GM19043 (cell line): Measurements from ENCODE around the gene TTC13.
A peak's percentile ranks its signal among the peaks of the same experiment; 100 is the strongest.
"Not testable (repeated sequence)": the region's sequence is repeated elsewhere in the genome, so short reads cannot be mapped to it uniquely, and the experiment has no call there.

Experiments
- ATAC-seq: cut with Tn5 transposase; IDR thresholded peaks from one replicate; pipeline ENCODE4 v1.9.1; 2021; ENCODE audit warnings: low read depth; ENCODE audit not compliant: unreplicated experiment

TTC13 gene

DNA sequence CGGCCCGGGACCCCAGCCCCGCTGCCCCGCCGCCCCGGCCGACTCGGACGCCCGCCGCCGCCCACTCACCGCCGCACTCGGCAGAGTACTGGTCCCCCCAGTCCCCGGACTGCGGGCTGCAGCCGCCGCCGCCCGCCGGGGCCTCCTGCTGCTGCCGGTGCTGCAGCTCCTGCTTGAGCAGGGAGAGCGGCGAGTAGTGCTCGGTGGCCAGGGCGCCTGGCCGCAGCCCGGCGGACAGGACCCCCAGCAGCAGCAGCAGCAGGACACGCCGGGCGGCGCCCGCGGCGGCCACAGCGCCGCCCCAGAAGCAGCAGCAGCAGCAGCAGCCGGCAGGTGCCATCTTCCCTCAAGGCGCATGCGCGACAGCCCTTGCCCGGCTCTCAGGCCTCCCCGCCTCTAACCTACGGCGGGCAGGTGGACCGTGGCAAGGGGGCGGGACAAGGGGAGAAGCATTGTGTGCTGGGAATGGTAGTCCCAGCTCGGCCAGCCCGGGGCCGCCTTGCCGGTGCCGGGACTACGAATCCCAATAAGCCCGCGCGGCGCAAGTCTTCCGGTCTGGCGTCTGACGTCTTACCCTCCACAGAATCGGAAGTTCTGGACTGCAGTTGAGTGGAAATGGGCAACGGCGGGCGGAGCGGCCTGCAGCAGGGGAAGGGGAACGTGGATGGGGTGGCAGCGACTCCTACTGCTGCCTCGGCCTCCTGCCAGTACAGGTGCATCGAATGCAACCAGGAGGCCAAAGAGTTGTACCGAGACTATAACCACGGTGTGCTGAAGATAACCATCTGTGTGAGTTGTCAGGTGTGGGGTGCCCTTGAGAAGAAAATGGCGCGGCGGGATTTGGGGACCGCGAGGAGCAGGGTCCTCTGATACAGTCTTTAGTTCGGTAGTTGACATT, at the start of gene TTC13, which contains the start of gene ARV1:
Gene TTC13, minus strand, starts transcription at position 371 of the 898 bp plus-strand sequence. Its CDS starts 31 bp downstream, at position 340.
Gene ARV1, plus strand, starts transcription at position 604 of the 898 bp plus-strand sequence. Its CDS starts 12 bp downstream, at position 616.
- ATAC-seq = peak; percentile 91

- no peak for ATAC-seq
Observed at GRCh38 chr1:231027971-231028370, 49.3 kb upstream of the TTC13 start.

DNA sequence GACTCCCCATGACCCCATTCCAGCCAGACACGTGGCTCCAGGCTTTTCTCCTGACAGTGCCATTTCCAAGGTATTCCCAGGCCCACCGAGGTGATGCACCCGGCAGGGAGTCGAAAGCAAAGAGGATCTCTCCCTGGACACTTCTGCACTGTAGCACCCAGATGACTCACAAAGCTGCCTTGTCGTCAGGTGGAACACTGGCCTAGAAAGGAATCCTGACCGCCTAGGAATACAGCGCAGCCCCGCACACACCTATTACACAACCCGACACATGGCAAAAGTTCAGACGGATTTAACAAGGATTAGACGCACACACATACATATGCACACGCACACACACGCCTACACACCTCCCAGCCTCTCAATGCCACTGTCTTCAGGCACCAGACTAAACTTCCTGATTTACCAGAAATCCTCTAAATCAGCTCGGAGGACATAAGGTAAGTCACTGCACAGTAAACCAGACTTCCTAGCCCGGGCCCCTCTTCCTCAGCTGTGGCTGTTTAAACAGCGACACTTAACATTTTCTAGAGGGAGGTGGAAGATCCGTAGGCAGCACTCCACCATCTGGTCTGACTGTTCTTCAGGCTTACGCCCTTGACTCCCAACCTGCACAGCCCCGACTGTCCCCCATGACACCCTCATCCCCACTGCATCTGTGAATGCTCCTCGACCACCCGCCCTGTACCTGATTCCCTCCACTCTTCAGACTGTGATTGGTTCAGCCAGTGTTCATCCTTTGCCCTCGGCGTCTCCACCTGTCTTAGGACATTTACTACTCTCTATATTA, 48.7 kb upstream of the TTC13 start:
- no peak for ATAC-seq

DNA sequence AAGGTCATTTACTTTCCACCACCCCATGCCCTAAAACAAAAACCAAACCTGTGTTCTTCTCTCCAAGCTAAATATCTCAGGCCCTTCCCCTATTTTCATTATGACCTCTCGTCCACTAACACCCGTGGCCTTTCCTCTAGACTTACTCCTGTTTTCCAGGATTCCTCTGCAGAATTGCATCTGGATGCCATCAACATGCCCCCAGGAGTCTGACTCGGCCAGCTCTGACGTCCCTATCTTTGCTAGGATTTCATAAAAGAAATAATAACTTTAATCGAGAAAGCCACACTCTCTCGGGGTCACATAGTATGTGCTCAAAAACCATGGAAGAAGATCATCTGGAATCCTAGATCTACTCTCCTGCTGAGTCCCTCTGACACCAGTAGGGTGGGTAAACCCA, 47.9 kb upstream of the TTC13 start:
- ATAC-seq = no peak

DNA sequence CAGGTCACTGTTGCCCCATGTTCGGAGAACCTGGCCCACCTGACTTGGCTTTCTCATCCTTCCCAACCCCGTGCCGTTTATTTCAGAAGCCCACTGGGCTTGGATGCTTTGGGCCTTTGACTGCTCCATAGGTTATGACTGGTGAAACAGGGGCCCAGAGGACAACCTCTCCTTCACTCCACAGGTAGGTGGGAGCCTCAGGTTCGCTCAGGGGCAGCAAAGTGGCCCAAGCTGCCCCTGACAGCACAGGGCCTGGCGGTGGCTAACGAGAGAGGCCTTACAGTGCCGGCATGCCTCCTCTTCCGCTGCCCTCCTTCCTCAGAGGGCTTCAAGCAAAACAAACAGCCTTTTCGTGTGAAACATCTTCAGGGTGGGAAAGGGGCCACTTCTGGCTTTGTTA, 44.5 kb upstream of the TTC13 start:
- no peak for ATAC-seq

DNA sequence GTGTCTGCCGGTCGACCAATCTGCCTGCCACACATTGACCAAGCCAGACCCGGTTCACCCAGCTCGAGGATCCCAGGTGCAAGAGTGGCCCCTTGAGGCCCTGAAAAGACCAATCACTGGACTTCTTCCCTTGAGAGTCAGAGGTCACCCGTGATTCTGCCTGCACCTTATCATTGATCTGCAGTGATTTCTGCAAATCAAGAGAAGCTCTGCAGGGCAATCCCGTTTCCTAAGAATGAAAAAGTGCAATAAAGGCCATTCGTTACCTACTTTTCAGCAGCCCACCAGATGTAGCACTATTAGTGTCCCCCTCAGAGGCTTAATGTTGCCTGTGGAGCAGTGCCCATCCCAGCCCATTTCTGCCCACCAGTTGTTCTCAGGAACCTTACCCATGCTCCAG, 43.9 kb upstream of the TTC13 start:
- not testable (repeated sequence) for ATAC-seq

DNA sequence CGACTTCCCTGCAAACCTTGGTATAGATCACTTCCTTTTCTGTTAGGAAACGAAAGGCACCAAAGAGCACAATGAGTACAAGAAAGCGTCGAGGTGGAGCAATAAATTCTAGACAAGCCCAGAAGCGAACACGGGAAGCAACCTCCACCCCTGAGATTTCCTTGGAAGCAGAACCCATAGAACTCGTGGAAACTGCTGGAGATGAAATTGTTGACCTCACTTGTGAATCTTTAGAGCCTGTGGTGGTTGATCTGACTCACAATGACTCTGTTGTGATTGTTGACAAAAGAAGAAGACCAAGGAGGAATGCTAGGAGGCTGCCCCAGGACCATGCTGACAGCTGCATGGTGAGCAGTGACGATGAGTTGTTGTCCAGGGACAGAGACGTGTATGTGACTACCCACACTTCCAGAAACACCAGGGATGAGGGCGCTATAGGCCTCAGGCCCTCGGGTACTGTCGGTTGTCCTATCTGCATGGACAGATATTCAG, 42.9 kb upstream of the TTC13 start:
- no peak for ATAC-seq

GRCh38 chr1:231020816-231021215, 42.2 kb upstream of the TTC13 start:
- no peak for ATAC-seq

- no peak for ATAC-seq
Observed at GRCh38 chr1:231020139-231020601, 41.5 kb upstream of the TTC13 start.

DNA sequence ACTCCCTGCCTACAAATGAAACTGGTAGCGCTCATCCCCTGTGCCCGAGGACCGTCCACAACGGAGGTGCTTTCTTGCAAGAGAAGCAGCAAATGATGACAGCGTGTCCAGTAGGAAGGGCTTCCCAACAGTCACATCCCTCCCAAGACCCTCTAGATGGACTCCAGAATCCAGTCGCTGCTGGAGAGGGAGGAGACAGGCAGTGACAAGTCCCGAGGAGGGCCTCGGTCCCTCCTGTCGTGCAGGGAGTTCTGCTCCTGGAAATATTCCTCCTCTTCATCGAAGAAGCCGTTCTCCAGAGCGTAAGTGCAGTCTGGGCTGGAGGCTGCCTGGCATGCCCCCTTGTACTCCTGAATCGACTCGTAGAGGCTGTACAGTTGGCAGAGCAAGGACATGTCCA, 41.0 kb upstream of the TTC13 start:
- ATAC-seq = no peak

- no peak for ATAC-seq
Observed at GRCh38 chr1:231016966-231017365, 38.3 kb upstream of the TTC13 start.

DNA sequence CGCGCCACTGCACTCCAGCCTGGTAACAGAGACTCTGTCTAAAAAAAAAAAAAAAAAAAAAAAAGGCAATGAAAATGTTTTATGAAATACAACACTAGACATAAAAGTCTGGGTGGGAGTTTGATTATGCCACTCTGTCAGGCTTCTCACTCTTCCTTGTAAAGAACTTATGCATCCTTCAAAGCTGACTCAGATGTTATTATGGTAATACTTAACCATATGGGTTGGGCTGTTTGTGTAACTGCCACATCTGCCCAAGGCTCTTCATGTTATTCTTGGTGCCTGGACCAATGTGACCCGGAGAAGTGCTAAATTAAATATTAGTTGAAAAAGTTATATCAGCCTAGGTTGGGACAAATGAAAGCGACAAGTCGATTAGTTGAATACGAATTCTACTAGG, 37.6 kb upstream of the TTC13 start:
- ATAC-seq = no peak

DNA sequence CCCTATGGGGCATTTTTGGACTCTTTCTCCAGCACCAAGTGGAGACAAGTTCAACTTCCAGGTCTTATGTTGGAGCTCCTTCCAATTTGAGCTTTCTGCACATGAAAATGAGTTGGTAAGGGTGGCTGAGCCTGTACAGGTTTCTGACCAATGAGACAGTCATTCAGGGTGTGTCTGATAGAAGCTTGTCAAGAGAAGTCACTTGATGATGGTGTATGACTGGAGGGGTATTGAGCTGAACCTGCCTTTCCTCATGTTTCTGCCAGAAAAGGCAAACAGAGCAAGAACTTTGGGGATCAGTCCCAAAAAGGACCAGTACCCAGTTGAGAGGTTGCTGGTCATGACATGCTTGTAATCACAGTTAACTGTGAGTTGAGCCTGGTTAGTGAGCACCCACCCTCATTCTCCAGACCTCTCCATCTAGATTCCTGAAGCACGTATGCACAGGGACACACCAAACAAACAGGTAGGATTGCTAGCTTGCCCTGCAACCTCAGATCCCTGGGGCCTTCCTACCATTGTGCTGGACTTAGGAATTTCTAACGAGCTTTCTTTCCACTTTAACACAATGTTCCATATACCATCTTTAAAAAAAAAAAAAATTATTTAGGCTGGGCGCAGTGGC, 34.8 kb upstream of the TTC13 start:
- no peak for ATAC-seq

- no peak for ATAC-seq
Observed at GRCh38 chr1:231011963-231012362, 33.3 kb upstream of the TTC13 start.

- ATAC-seq = no peak
Observed at GRCh38 chr1:231011360-231011759, 32.7 kb upstream of the TTC13 start.

GRCh38 chr1:231007535-231007934, 28.9 kb upstream of the TTC13 start:
- not testable (repeated sequence) for ATAC-seq

DNA sequence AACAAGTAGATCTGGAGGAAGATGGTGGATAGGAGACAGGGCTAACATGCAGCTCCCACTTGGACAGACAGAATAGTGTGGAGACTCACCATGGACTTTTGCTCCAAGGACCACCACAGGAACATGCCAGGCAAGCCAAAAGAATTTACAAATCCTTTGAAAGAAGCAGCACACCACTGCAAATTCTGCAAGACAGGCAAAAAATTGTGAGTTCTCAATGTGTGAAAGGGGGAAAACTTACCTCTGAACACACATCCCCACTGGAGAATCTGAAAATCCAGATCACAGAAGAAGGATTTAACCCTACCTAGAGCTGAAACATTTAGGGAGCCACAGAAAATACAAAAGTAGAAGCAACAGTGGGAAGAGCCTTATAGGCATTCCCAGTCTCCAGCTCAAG, 23.2 kb upstream of the TTC13 start:
- no peak for ATAC-seq

DNA sequence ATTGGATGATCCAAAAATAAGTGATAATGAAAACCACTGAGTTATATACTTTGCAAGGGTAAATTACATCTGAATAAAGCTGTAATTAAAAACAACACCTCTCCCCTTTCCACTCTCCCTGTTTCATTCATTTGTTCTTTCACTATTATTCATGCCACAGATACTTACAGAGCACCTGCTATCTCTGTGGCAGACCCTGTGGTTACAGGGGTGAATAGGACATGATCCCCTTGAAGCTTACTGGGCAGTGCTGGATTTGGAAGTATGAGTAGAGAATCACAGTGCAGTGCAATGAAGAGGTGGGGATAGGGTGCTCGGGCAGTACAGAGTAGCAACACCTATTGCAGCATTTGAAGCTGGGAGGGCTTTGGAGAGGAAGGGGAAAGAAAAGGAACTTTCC, 22.0 kb upstream of the TTC13 start:
- ATAC-seq = no peak

DNA sequence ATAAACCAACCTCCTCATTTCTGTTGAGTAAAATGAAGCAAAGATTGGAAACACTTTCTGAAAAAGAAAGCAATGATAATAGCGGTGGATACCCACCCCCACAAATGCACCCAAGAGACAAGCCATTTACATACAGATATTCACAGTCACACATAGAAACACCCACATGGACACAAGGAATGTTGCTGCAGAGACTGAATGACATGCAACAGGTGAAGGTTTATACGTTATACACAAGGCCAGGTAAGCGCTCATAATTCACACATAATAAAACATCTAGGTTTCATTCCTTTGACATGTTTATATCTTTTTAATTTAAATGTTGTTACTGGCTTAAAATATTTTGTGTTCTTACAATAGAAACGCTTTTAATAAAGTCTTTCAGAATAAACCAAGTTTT, 21.5 kb upstream of the TTC13 start:
- no peak for ATAC-seq

DNA sequence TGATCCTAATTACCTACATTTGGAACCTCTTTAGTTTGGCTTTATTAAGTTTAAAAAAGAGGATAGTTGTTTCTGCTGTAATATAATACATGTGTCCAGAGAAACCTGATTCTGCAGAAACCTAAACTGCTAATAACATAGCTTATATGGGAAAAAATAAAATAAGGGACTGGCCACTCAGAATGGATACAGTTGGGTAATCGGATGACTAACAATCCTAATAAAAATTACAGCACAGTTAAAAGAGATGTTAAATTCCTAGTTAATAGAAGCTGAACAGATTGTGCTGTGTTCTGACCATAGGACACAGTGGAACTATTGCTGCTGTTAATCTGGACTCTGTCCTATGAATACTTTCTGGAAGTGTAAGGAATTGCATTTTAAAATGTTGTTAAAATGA, 16.2 kb upstream of the TTC13 start:
- no peak for ATAC-seq
